Gastrocnemius medialis (tissue), 4 donors: Measurements from ENCODE around the gene UBE2G2.

Experiments
- POLR2A ChIP-seq, 2 donors: fragments of 450-650 bp; IDR thresholded peaks; one replicate each; pipeline ENCODE4 v1.6.1; 2017; ENCODE audit warnings: antibody characterized with exemption in 2 of 2, mild to moderate bottlenecking in 2 of 2, moderate library complexity in 2 of 2
- TF ChIP-seq, protein P1 (sequence below), 5 experiments: fragments of 450-650 bp in 3 of 5; fragments of 200-600 bp in 2 of 5; sonication (generic) in 2 of 5; IDR thresholded peaks in 4 of 5; conservative IDR thresholded peaks in 1 of 5; 1 replicate in 4 of 5; 2 replicates in 1 of 5; pipeline ENCODE4 v1.5.1; 2016 to 2019; ENCODE audit warnings: antibody characterized with exemption in 5 of 5, mild to moderate bottlenecking in 3 of 5, moderate library complexity in 3 of 5

DNA sequence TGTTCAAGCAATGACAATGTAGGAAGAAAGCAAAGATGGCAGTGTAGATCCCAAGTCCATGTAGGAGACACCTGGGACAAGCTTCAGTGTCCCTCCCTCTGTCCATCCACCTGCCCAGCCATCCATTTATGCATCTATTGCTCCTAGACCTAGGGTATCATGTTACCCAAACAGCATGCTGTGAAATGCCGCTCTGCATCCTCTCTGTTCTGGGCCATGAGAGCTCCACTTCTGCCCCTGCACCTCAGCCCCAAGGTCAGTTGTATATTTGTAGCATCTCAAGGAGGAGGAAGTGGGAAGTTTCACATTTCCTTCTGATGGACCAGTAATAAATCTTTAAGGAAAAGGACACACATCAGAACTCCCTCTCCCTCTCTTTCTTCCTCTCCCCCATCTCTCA lies 62.3 kb downstream of the UBE2G2 start:
- no peak for TF ChIP-seq POLR2A (IDR thresholded peaks at IDR 0.05)
- TF ChIP-seq, protein P1, sequence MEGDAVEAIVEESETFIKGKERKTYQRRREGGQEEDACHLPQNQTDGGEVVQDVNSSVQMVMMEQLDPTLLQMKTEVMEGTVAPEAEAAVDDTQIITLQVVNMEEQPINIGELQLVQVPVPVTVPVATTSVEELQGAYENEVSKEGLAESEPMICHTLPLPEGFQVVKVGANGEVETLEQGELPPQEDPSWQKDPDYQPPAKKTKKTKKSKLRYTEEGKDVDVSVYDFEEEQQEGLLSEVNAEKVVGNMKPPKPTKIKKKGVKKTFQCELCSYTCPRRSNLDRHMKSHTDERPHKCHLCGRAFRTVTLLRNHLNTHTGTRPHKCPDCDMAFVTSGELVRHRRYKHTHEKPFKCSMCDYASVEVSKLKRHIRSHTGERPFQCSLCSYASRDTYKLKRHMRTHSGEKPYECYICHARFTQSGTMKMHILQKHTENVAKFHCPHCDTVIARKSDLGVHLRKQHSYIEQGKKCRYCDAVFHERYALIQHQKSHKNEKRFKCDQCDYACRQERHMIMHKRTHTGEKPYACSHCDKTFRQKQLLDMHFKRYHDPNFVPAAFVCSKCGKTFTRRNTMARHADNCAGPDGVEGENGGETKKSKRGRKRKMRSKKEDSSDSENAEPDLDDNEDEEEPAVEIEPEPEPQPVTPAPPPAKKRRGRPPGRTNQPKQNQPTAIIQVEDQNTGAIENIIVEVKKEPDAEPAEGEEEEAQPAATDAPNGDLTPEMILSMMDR (IDR thresholded peaks at IDR 0.05 in 4 of 5, conservative IDR thresholded peaks at IDR 0.05 in 1 of 5), result no peak
